Heart left ventricle (tissue), 16 donors: ENCODE results near the gene NEU3. TPM values are rescaled to one million over a fixed set of nuclear protein-coding genes. Genes with fewer than 3 reads are reported as not detected.
A peak's percentile ranks its signal among the peaks of the same experiment; 100 is the strongest.
"Not testable (repeated sequence)": the region's sequence is repeated elsewhere in the genome, so short reads cannot be mapped to it uniquely, and the experiment has no call there.

Experiments
- ATAC-seq, 4 donors: fragments of 200-7000 bp; cut with Tn5 transposase; one replicate each; pipeline ENCODE4 v1.9.1; 2020 to 2022; ENCODE audit warnings: moderate library complexity in 4 of 4, mild to moderate bottlenecking in 3 of 4, moderate number of reproducible peaks in 1 of 4
- DNase-seq, 5 donors: peaks; one replicate each; pipeline ENCODE4 v3.0.0-alpha.2; 2020
- H3K27ac ChIP-seq, 12 donors: fragments of 200-600 bp; sonication (generic) in 4 of 12; one replicate each; pipeline versions ENCODE4 v1.5.0 to v1.8.0; 2016 to 2022; ENCODE audit warnings: mild to moderate bottlenecking in 2 of 12
- H3K27me3 ChIP-seq, 9 donors: fragments of 200-600 bp; sonication (generic) in 2 of 9; one replicate each; pipeline versions ENCODE4 v1.5.1 to v1.8.0; 2016 to 2022; ENCODE audit warnings: mild to moderate bottlenecking in 3 of 9
- H3K36me3 ChIP-seq, 9 donors: fragments of 200-600 bp; sonication (generic) in 2 of 9; one replicate each; pipeline versions ENCODE4 v1.5.0 to v1.8.0; 2018 to 2022; ENCODE audit warnings: mild to moderate bottlenecking in 2 of 9
- H3K4me1 ChIP-seq, 12 donors: fragments of 200-600 bp; sonication (generic) in 4 of 12; one replicate each; pipeline versions ENCODE4 v1.5.0 to v1.8.0; 2016 to 2022; ENCODE audit warnings: mild to moderate bottlenecking in 3 of 12
- H3K4me3 ChIP-seq, 12 donors: fragments of 200-600 bp; sonication (generic) in 4 of 12; one replicate each; pipeline versions ENCODE4 v1.5.0 to v1.8.0; 2017 to 2022; ENCODE audit warnings: mild to moderate bottlenecking in 9 of 12, moderate library complexity in 4 of 12
- H3K9me3 ChIP-seq, 12 donors: fragments of 200-600 bp; sonication (generic) in 4 of 12; one replicate each; pipeline versions ENCODE4 v1.5.0 to v1.8.0; 2016 to 2022; ENCODE audit warnings: mild to moderate bottlenecking in 1 of 12
- POLR2A ChIP-seq, 2 donors: fragments of 450-650 bp; IDR thresholded peaks; one replicate each; pipeline ENCODE4 v1.6.1; 2017; ENCODE audit warnings: antibody characterized with exemption in 2 of 2, mild to moderate bottlenecking in 2 of 2, moderate library complexity in 2 of 2
- WGBS, 4 donors: extraction: QIAGEN DNeasy Blood & Tissue Kit in 2 of 4; methylation state at CpG; one replicate each; pipeline versions ENCODE4 v1.1.5 to v1.1.7; 2013 to 2018; 5-methylcytosine and 5-hydroxymethylcytosine counted together
- intact Hi-C, 10 donors: fragments of 100-400 bp; cut with DNase I; formaldehyde crosslinking; loops; one replicate each; pipeline versions ENCODE4 v1.11.1 to v1.14.2; 2022
- polyA plus RNA-seq, 2 donors: library from polyadenylated mRNA; stranded (reverse); fragments of 200-250 nt; gene quantifications; one replicate each; pipeline ENCODE4 v1.2.3, GENCODE V29; 2013
- total RNA-seq, 9 donors: library from RNA; depleted of rRNA in 2 of 9; stranded (reverse); fragments of >200 nt in 2 of 9; fragmentation: NEBNext Ultra II Directional in 3 of 9; extraction: Animal tissue kit (Norgen Biotek cat#: 25700) in 3 of 9; gene quantifications; one replicate each; pipeline versions ENCODE4 v1.1.0 to v1.2.4, GENCODE V29; 2016 to 2023
- TF ChIP-seq, protein P1 (sequence below), 12 donors: fragments of 200-600 bp; sonication (generic) in 4 of 12; IDR thresholded peaks; one replicate each; pipeline versions ENCODE4 v1.5.0 to v1.8.0; 2018 to 2022; ENCODE audit warnings: antibody characterized with exemption in 12 of 12, mild to moderate bottlenecking in 5 of 12
- donor health status: ischemic (EF 13 %, LVEDD 7.1; RV severe dilation, severe dysfunction).
- donor health status: healthy with polysubstance abuse.
- donor health status: DM: no; HTN: yes; CAD: no.
- donor health status: DM: no; HTN: no; CAD: no.
- donor health status: ischemic (EF 25% LVEDD 6.9; RV normal size, moderate dysfunction).
- donor health status: ischemic (EF 25% LVEDD 5.7; RV mildly dilated, moderate dysfunction).
- donor health status: healthy.
- donor health status: DM: yes; HTN: yes; CAD: no.
- donor health status: ischemic (EF 35%, LVEDD 5.7; RV mildly dilated, moderate dysfunction).
- donor health status: nonischemic (EF 11% LVEDD 7.7; RV severe dilation, severe dysfunction).
- donor health status: DM: yes; HTN: yes; CAD: no.
- donor health status: PGD.
- donor health status: ischemic (EF 29% LVEDD 5.4; RV normal size, mild dysfunction).
- donor health status: nonischemic (EF 23%, LVEDD 6.1; RV moderate dilation, normal function).

NEU3 gene
- total and polyA plus RNA-seq, 11 donors = 5.1 to 16.6 (median 7.7) TPM

DNA sequence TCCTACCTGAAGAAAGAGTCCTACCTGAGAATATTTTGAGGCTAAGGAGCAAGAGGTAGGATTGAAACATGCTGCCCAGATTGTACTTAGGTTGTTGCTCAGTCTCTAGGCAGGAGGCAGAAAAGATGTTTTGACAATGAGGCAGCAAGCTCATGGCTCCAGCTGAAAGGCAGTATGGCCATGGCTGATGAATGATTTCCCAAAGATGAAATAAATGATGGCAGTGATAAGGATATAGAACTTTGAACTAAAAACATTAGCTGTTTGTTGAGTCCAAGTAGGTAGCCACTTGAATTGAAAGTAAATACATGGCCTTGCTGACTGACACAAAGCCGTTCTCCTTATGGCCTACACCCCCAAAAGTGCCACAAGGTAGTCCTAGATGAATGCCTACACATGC, 6.8 kb upstream of the NEU3 start:
- no peak overlapping the region for H3K4me3 ChIP-seq
- ATAC-seq (no peak), DNase-seq (no peak)
- 86 to 98% (median 93%) methylated on average over 1 of the region's 1 CpG for WGBS, 4 donors
- H3K27ac ChIP-seq = no peak overlapping the region
- H3K36me3 ChIP-seq = peaks cover 0 to 34% (median 27%) of the 10 kb centered on the region in 9 donors
- intact Hi-C loops = no loop called here
- peaks cover 0 to 11% (median 0%) of the 10 kb centered on the region in 12 donors for H3K4me1 ChIP-seq
- H3K27me3 ChIP-seq = no peaks in the 10 kb centered on the region
- TF ChIP-seq, protein P1, sequence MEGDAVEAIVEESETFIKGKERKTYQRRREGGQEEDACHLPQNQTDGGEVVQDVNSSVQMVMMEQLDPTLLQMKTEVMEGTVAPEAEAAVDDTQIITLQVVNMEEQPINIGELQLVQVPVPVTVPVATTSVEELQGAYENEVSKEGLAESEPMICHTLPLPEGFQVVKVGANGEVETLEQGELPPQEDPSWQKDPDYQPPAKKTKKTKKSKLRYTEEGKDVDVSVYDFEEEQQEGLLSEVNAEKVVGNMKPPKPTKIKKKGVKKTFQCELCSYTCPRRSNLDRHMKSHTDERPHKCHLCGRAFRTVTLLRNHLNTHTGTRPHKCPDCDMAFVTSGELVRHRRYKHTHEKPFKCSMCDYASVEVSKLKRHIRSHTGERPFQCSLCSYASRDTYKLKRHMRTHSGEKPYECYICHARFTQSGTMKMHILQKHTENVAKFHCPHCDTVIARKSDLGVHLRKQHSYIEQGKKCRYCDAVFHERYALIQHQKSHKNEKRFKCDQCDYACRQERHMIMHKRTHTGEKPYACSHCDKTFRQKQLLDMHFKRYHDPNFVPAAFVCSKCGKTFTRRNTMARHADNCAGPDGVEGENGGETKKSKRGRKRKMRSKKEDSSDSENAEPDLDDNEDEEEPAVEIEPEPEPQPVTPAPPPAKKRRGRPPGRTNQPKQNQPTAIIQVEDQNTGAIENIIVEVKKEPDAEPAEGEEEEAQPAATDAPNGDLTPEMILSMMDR (IDR thresholded peaks at IDR 0.05) = no peak
- no peak for TF ChIP-seq POLR2A (IDR thresholded peaks at IDR 0.05)
- H3K9me3 ChIP-seq = no peaks in the 10 kb centered on the region

DNA sequence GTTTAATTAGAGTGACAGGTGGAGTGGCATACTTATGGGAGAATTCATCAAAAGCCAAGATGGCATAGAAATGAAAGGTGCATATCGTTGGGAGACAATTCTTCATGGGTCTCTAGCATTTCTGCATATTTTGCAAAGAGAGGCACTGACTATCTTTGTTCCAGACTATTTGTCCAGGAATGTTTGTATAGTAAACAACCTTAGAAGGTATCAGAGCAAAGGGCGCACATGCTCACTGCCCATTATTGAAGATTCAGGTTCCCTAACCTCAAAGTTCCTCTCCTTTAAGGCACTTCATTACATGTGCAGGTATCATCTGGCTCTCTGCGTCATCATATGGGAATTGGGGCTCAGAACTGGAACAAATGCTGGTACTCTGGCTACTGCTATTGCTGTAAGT, 4.7 kb upstream of the NEU3 start:
- Histone ChIP-seq H3K27ac (no peak overlapping the region), H3K36me3 (peaks cover 0 to 16% (median 10%) of the 10 kb centered on the region in 9 donors), H3K27me3 (no peaks in the 10 kb centered on the region), H3K4me3 (no peak overlapping the region), H3K4me1 (peaks cover 0 to 17% (median 4%) of the 10 kb centered on the region in 12 donors), H3K9me3 (no peaks in the 10 kb centered on the region)
- 86 to 94% (median 93%) methylated on average over 3 of the region's 3 CpGs for WGBS, 4 donors
- no peak for TF ChIP-seq POLR2A (IDR thresholded peaks at IDR 0.05)
- TF ChIP-seq, protein P1 (IDR thresholded peaks at IDR 0.05) = no peak
- ATAC-seq = no peak
- no peak for DNase-seq
- intact Hi-C loops = no loop called here

DNA sequence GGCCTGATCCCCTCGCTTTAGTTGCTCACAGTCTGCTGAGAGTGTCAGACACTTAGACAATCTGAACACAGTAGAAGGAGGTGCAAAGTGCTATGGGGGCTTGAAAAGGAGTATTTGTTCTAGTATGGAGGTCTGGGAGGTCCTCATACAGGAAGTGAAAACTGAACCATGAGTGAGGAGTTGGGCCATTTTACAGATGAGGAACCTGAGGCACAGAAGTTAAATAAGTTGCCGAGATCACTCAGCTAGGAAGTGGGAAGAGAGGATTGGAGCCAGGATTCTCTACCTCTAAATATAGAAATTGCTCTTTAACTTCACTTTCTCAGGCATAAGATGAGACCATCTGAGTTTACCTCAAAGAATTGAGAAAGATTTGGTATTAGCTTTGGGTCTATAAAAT, 4.0 kb upstream of the NEU3 start:
- TF ChIP-seq, protein P1 (IDR thresholded peaks at IDR 0.05) = no peak
- no peak for TF ChIP-seq POLR2A (IDR thresholded peaks at IDR 0.05)
- H3K4me3 ChIP-seq = no peak overlapping the region
- no peak for DNase-seq

DNA sequence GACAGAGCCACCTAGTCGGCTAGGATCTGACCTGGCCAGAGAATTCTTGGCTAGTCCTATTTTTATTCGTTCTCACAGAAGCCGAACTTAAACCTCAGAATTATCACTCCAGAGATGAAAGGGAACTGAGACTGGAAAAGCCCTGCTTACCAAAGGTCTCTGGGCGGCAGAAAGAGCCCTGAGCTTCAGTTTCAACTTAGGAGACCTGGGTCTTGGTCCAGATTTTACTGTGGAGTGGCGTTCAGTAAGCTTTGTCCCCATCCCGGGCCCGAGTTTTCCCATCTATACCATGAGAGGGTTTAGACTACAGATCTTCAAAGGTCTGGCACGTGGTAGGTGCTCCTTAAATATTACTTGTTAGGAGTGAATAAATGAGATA, 516 bp downstream of the NEU3 start:
- Histone ChIP-seq H3K4me3 (peak overlapping the region; percentile 41 to 95 (median 81)), H3K27ac (peak overlapping the region in 11 of 12 donors; percentile 1 to 86 (median 75)), H3K36me3 (peaks cover 0 to 7% (median under 1%) of the 10 kb centered on the region in 9 donors), H3K27me3 (no peaks in the 10 kb centered on the region), H3K4me1 (peaks cover 0 to 32% (median 10%) of the 10 kb centered on the region in 12 donors), H3K9me3 (no peaks in the 10 kb centered on the region)
- WGBS, 4 donors = 5 to 12% (median 8%) methylated on average over 8 of the region's 8 CpGs
- DNase-seq (no peak), ATAC-seq (peak in 1 of 4 donors; percentile 2)
- intact Hi-C loops = loop anchor here in 2 of 10 donors (5.0 kb wide), 2 partner anchors 37 to 42 kb away; partner anchors contain the start of genes SPCS2 (in 1 of the 2) and XRRA1 (in 1 of the 2)
- TF ChIP-seq, protein P1 (IDR thresholded peaks at IDR 0.05) = no peak
- TF ChIP-seq POLR2A (IDR thresholded peaks at IDR 0.05) = no peak

More for the DNA sequence above, 4.0 kb upstream of the NEU3 start:
- Histone ChIP-seq H3K27me3 (no peaks in the 10 kb centered on the region), H3K36me3 (peaks cover 0 to 10% (median 4%) of the 10 kb centered on the region in 9 donors), H3K9me3 (no peaks in the 10 kb centered on the region), H3K4me1 (peaks cover 0 to 22% (median 9%) of the 10 kb centered on the region in 12 donors), H3K27ac (no peak overlapping the region)
- WGBS, 4 donors = 91 to 93% (median 91%) methylated on average over 2 of the region's 2 CpGs
- ATAC-seq = no peak
- intact Hi-C loops = loop anchor here in 2 of 10 donors (5.0 kb wide), 2 partner anchors 32 to 37 kb away; partner anchors contain the start of genes SPCS2 (in 1 of the 2) and XRRA1 (in 1 of the 2)

DNA sequence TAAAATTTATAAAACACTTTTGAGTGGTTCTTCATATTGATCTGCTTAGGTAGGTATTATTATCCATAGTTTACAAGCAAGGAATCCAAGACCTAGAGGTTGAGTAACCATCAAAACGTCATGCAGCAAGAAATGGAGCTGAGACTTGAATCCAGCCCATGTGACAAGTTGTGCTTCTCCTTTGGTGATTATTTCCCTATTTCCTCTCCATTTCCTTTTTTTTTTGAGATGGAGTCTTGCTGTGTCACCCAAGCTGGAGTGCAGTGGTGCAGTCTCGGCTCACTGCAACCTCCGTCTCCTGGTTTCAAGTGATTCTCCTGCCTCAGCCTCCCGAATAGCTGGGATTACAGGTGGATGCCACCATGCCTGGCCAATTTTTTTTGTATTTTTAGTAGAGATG, 1.4 kb downstream of the NEU3 start:
- intact Hi-C loops, H3K27me3 ChIP-seq, ATAC-seq, H3K9me3 ChIP-seq, DNase-seq: not testable (repeated sequence)
- H3K27ac ChIP-seq = peak overlapping the region in 1 of 12 donors; percentile 86
- peaks cover 0 to 32% (median 10%) of the 10 kb centered on the region in 12 donors for H3K4me1 ChIP-seq
- peak overlapping the region in 1 of 12 donors; percentile 83 for H3K4me3 ChIP-seq
- peaks cover 0 to 16% (median 9%) of the 10 kb centered on the region in 9 donors for H3K36me3 ChIP-seq
- 88 to 94% (median 92%) methylated on average over 4 of the region's 4 CpGs for whole genome bisulfite sequencing, 4 donors
